Coronary artery (tissue), 2 donors: ENCODE data around the gene ACTL6B.
"Not testable (repeated sequence)": the region's sequence is repeated elsewhere in the genome, so short reads cannot be mapped to it uniquely, and the experiment has no call there.

ENCODE experiments used
- DNase-seq: peaks from one replicate; pipeline ENCODE4 v3.0.0-alpha.2; 2017; ENCODE audit warnings: low spot score
- H3K27ac ChIP-seq, 2 donors: fragments of 200-600 bp; sonication (generic); one replicate each; pipeline ENCODE4 v1.5.1; 2016 to 2019
- H3K4me3 ChIP-seq: fragments of 200-600 bp; sonication (generic); 2 replicates; pipeline ENCODE4 v1.5.1; 2016; ENCODE audit warnings: mild to moderate bottlenecking, moderate library complexity
- CTCF ChIP-seq: fragments of 200-600 bp; sonication (generic); IDR thresholded peaks from one replicate; pipeline ENCODE4 v1.5.1; 2019; ENCODE audit warnings: antibody characterized with exemption

The ACTL6B gene

GRCh38 chr7:100665168-100665726 is 9.0 kb upstream of the ACTL6B start:
- no peak for DNase-seq
- no peak for TF ChIP-seq CTCF
- no peak overlapping the region for H3K27ac ChIP-seq
- H3K4me3 ChIP-seq, result no peak overlapping the region

GRCh38 chr7:100662194-100662776 is 6.0 kb upstream of the ACTL6B start:
- DNase-seq, result not testable (repeated sequence)

GRCh38 chr7:100654908-100655831 is 1.1 kb downstream of the ACTL6B start:
- no peak for TF ChIP-seq CTCF
- Histone ChIP-seq H3K4me3 (no peak overlapping the region), H3K27ac (no peak overlapping the region)
- no peak for DNase-seq

More at GRCh38 chr7:100662194-100662776, 6.0 kb upstream of the ACTL6B start:
- not testable (repeated sequence) for H3K27ac ChIP-seq, H3K4me3 ChIP-seq

- DNase-seq, result no peak
- no peak overlapping the region for H3K4me3 ChIP-seq
- no peak overlapping the region for H3K27ac ChIP-seq
- no peak for TF ChIP-seq CTCF
These were observed 6.3 kb downstream of the ACTL6B start for GRCh38 chr7:100649826-100650565.

- DNase-seq, result no peak
- Histone ChIP-seq H3K4me3 (no peak overlapping the region), H3K27ac (no peak overlapping the region)
- TF ChIP-seq CTCF, result no peak
These were observed 13.7 kb downstream of the ACTL6B start for GRCh38 chr7:100642534-100642907.

GRCh38 chr7:100641860-100642533 is 14.3 kb downstream of the ACTL6B start:
- no peak for DNase-seq
- no peak overlapping the region for H3K27ac ChIP-seq
- no peak overlapping the region for H3K4me3 ChIP-seq
- TF ChIP-seq CTCF, result no peak

- Histone ChIP-seq H3K27ac (no peak within 1 kb of the TSS), H3K4me3 (no peak within 1 kb of the TSS)
- no peak for TF ChIP-seq CTCF
- no peak for DNase-seq
These were observed 14.8 kb downstream of the ACTL6B start, which contains the start of gene TFR2 for GRCh38 chr7:100641463-100641859. Gene TFR2 (minus strand): TSS chr7:100641552. CDS start chr7:100641509, 43 bp downstream.
